Endometrial microvascular endothelial cells (primary cell): Measurements from ENCODE around the gene MC5R. TPM values are rescaled to one million over a fixed set of nuclear protein-coding genes. Genes with fewer than 3 reads are reported as not detected.

Source experiments
- in situ Hi-C: cut with HindIII; loops from 2 replicates; pipeline ENCODE4 v1.10.0; 2017; ENCODE audit warnings: low sequenced_read_pairs, low pct_unique_long_range_greater_than_20kb; ENCODE audit errors: inconsistent ontology term
- total RNA-seq: library from RNA; depleted of rRNA; stranded (reverse); fragments of >200 nt; gene quantifications from one replicate; pipeline ENCODE4 v1.2.3, GENCODE V29; 2015; ENCODE audit errors: inconsistent ontology term

MC5R gene
- not detected for total RNA-seq

- in situ Hi-C loops: no loop called here
Observed at GRCh38 chr18:13823707-13824395, at the start of gene MC5R. Gene MC5R (plus strand): TSS chr18:13824149. CDS start chr18:13825766, 1,617 bp downstream.

GRCh38 chr18:13775058-13775457, 48.9 kb upstream of the MC5R start:
- in situ Hi-C loops: loop anchor here (25.0 kb wide), 1 partner anchor 563 kb away; the partner anchor contains the start of gene LDLRAD4

- in situ Hi-C loops: loop anchor here (25.0 kb wide), 1 partner anchor 579 kb away; the partner anchor contains the start of gene LDLRAD4
Observed at GRCh38 chr18:13791181-13791580, 32.8 kb upstream of the MC5R start.

GRCh38 chr18:13793819-13794218, 30.1 kb upstream of the MC5R start:
- in situ Hi-C loops: loop anchor here (25.0 kb wide), 1 partner anchor 582 kb away; the partner anchor contains the start of gene LDLRAD4

- in situ Hi-C loops: loop anchor here (25.0 kb wide), 1 partner anchor 584 kb away; the partner anchor contains the start of gene LDLRAD4
Observed at GRCh38 chr18:13796515-13796914, 27.4 kb upstream of the MC5R start.

- in situ Hi-C loops: loop anchor here (25.0 kb wide), 1 partner anchor 585 kb away; the partner anchor contains the start of gene LDLRAD4
Observed at GRCh38 chr18:13797157-13797611, 26.8 kb upstream of the MC5R start.

- in situ Hi-C loops: loop anchor here (25.0 kb wide), 1 partner anchor 587 kb away; the partner anchor contains the start of gene LDLRAD4
Observed at GRCh38 chr18:13799396-13799795, 24.6 kb upstream of the MC5R start.

- in situ Hi-C loops: no loop called here
Observed at GRCh38 chr18:13800505-13801259, 23.3 kb upstream of the MC5R start.

GRCh38 chr18:13801260-13801601, 22.7 kb upstream of the MC5R start:
- in situ Hi-C loops: no loop called here

GRCh38 chr18:13804305-13804704, 19.6 kb upstream of the MC5R start:
- in situ Hi-C loops: no loop called here

- in situ Hi-C loops: no loop called here
Observed at GRCh38 chr18:13808294-13809042, 15.5 kb upstream of the MC5R start.

GRCh38 chr18:13809043-13809430, 14.9 kb upstream of the MC5R start:
- in situ Hi-C loops: no loop called here

- in situ Hi-C loops: no loop called here
Observed at GRCh38 chr18:13809531-13810255, 14.3 kb upstream of the MC5R start.

GRCh38 chr18:13810950-13811485, 12.9 kb upstream of the MC5R start:
- in situ Hi-C loops: no loop called here

- in situ Hi-C loops: no loop called here
Observed at GRCh38 chr18:13811993-13812392, 12.0 kb upstream of the MC5R start.

GRCh38 chr18:13813271-13813849, 10.6 kb upstream of the MC5R start:
- in situ Hi-C loops: no loop called here

- in situ Hi-C loops: no loop called here
Observed at GRCh38 chr18:13826209-13826608, 2.3 kb downstream of the MC5R start.
